Smooth muscle cell (in vitro differentiated cells): ENCODE data around the gene TNS1. TPM values are rescaled to one million over a fixed set of nuclear protein-coding genes. Genes with fewer than 3 reads are reported as not detected.
A peak's percentile ranks its signal among the peaks of the same experiment; 100 is the strongest.

Experiments
- DNase-seq: peaks from one replicate; lab custom pipeline; 2025; ENCODE audit not compliant: unreplicated experiment; lab: John Stamatoyannopoulos, UW
- H2AFZ ChIP-seq: fragments of 200-600 bp; sonication (generic); 2 replicates; pipeline ENCODE4 v1.6.0; 2016; ENCODE audit warnings: antibody characterized with exemption, low read depth, mild to moderate bottlenecking
- H3F3A ChIP-seq: fragments of 200-600 bp; sonication (generic); 2 replicates; pipeline ENCODE4 v1.6.0; 2017; ENCODE audit warnings: antibody characterized with exemption, low read depth
- H3K27ac ChIP-seq: fragments of 200-600 bp; sonication (generic); 2 replicates; pipeline ENCODE4 v1.5.1; 2016; ENCODE audit warnings: low read depth, mild to moderate bottlenecking
- H3K27me3 ChIP-seq: fragments of 200-600 bp; sonication (generic); 2 replicates; pipeline ENCODE4 v1.6.1; 2016; ENCODE audit warnings: low read depth, mild to moderate bottlenecking
- H3K36me3 ChIP-seq: fragments of 200-600 bp; sonication (generic); 2 replicates; pipeline ENCODE4 v1.5.1; 2016; ENCODE audit warnings: low read depth
- H3K4me1 ChIP-seq: fragments of 200-600 bp; sonication (generic); 2 replicates; pipeline ENCODE4 v1.5.1; 2016; ENCODE audit warnings: low read depth
- H3K4me2 ChIP-seq: fragments of 200-600 bp; sonication (generic); 2 replicates; pipeline ENCODE4 v1.6.0; 2016; ENCODE audit warnings: mild to moderate bottlenecking
- H3K4me3 ChIP-seq: fragments of 200-600 bp; sonication (generic); 2 replicates; pipeline ENCODE4 v1.5.1; 2016; ENCODE audit warnings: mild to moderate bottlenecking
- H3K79me2 ChIP-seq: fragments of 200-600 bp; sonication (generic); 2 replicates; pipeline ENCODE4 v1.6.0; 2016; ENCODE audit warnings: low read depth, mild to moderate bottlenecking
- H3K9ac ChIP-seq: fragments of 200-600 bp; sonication (generic); 2 replicates; pipeline ENCODE4 v1.6.0; 2016; ENCODE audit warnings: low read depth
- H3K9me3 ChIP-seq: fragments of 200-600 bp; sonication (generic); replicated peaks from 2 replicates; pipeline ENCODE4 v1.5.1; 2016; ENCODE audit warnings: low read depth
- H4K20me1 ChIP-seq: fragments of 200-600 bp; sonication (generic); 2 replicates; pipeline ENCODE4 v1.6.0; 2016; ENCODE audit warnings: low read depth
- CTCF ChIP-seq: fragments of 200-600 bp; sonication (generic); IDR thresholded peaks from 2 replicates; pipeline ENCODE4 v1.5.1; 2017; ENCODE audit warnings: borderline replicate concordance, mild to moderate bottlenecking, antibody characterized with exemption; ENCODE audit not compliant: insufficient read depth, poor library complexity, severe bottlenecking
- WGBS: methylation state at CpG from one replicate; pipeline ENCODE4 v1.1.7; 2016; ENCODE audit warnings: low lambda C conversion rate; 5-methylcytosine and 5-hydroxymethylcytosine counted together
- polyA plus RNA-seq: library from polyadenylated mRNA; unstranded; fragments of >200 nt; fragmentation: Nextera tagmentation; extraction: Ambion mirVana; gene quantifications from 2 replicates; pipeline ENCODE4 v1.2.1, GENCODE V29; 2016
- total RNA-seq: library from RNA; depleted of rRNA; stranded (reverse); fragments of >200 nt; gene quantifications from 2 replicates; pipeline ENCODE4 v1.2.3, GENCODE V29; 2014

The TNS1 gene
- total and polyA plus RNA-seq, 2 experiments from 2014 or later: 52.3 to 61.5 TPM

- Histone ChIP-seq H4K20me1 (peaks cover 99% of the 10 kb centered on the region), H3K36me3 (no peaks in the 10 kb centered on the region), H3K27ac (peak overlapping the region; percentile 21), H3K27me3 (no peaks in the 10 kb centered on the region), H3K4me3 (no peak overlapping the region), H3K79me2 (no peaks in the 10 kb centered on the region), H3K4me2 (no peak overlapping the region), H3K9me3 (no peaks in the 10 kb centered on the region), H3K9ac (no peak overlapping the region), H3F3A (peaks cover 10% of the 10 kb centered on the region), H2AFZ (no peak overlapping the region), H3K4me1 (peaks cover 4% of the 10 kb centered on the region)
- no peak for DNase-seq
- WGBS: 17% methylated on average over 11 of the region's 11 CpGs
- no peak for TF ChIP-seq CTCF
Observed at GRCh38 chr2:217816396-217816869, 186.4 kb downstream of the TNS1 start.

GRCh38 chr2:217813828-217814227 lies 189.0 kb downstream of the TNS1 start:
- H3K36me3 ChIP-seq: no peaks in the 10 kb centered on the region
- no peaks in the 10 kb centered on the region for H3K9me3 ChIP-seq
- no peaks in the 10 kb centered on the region for H3K79me2 ChIP-seq
- no peaks in the 10 kb centered on the region for H3K4me1 ChIP-seq
- no peak overlapping the region for H3K9ac ChIP-seq
- no peak overlapping the region for H3K4me2 ChIP-seq
- DNase-seq: no peak
- H3K27me3 ChIP-seq: no peaks in the 10 kb centered on the region
- no peak overlapping the region for H3K27ac ChIP-seq
- H4K20me1 ChIP-seq: peaks cover 94% of the 10 kb centered on the region
- peaks cover under 1% of the 10 kb centered on the region for H3F3A ChIP-seq
- WGBS: 89% methylated on average over 6 of the region's 6 CpGs
- no peak overlapping the region for H3K4me3 ChIP-seq
- H2AFZ ChIP-seq: no peak overlapping the region
- no peak for TF ChIP-seq CTCF

- Histone ChIP-seq H3K27me3 (no peaks in the 10 kb centered on the region), H3K36me3 (peaks cover 2% of the 10 kb centered on the region)
Observed at GRCh38 chr2:217812170-217812569, 190.6 kb downstream of the TNS1 start.

More at GRCh38 chr2:217812170-217812569, 190.6 kb downstream of the TNS1 start:
- no peak for TF ChIP-seq CTCF
- Histone ChIP-seq H2AFZ (no peak overlapping the region), H3K4me3 (no peak overlapping the region), H3K9me3 (no peaks in the 10 kb centered on the region), H3K27ac (no peak overlapping the region), H3F3A (peaks cover 6% of the 10 kb centered on the region), H3K4me1 (no peaks in the 10 kb centered on the region), H3K4me2 (no peak overlapping the region), H4K20me1 (peaks cover 94% of the 10 kb centered on the region), H3K9ac (no peak overlapping the region), H3K79me2 (no peaks in the 10 kb centered on the region)
- WGBS: 92% methylated on average over 6 of the region's 6 CpGs
- no peak for DNase-seq
